Measurements from ENCODE around the gene ETFA. TPM values are rescaled to one million over a fixed set of nuclear protein-coding genes. Genes with fewer than 3 reads are reported as not detected.
"Not testable (repeated sequence)": the region's sequence is repeated elsewhere in the genome, so short reads cannot be mapped to it uniquely, and the experiment has no call there.

ETFA gene
- total RNA-seq, 2 donors from 2014 or later, result 164 to 173 TPM

DNA sequence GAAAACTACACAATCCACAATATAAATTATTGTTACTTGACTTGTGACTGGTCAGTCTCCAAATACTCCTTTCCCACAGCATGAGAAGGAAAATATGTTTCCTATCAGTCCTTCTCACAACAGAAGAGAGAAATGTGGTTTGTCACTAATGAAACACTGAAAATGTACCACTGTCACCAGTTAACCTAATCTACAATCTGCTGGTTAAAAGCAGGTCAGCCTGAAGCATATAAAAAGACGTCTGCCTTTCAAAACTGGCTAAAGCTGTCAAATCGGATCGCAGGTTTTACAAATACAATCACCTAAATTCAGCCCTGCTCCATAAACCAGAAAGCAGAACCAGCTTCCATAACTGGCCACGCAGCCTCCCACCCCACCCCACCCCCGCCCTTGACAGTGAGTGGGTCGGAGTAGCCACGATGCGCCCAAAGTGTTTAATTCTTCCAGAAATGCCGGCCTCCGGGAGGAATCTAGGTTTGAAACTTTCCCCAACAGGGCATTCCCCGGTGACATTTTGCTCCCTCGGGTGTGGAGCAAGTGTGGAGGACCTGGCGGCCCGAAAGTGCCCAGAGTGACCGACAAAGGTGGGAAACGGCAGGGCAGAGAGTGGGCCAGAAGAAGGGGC is 682 bp downstream of the ETFA start:
- DNase-seq (ENCODE audit: low spot score in 2 of 2) (no peak), ATAC-seq (peak; percentile 1 to 22)
- no peaks in the 10 kb centered on the region for H3K9me3 Mint-ChIP-seq
- H3K27ac Mint-ChIP-seq, result peak overlapping the region; percentile 65 to 89
- peaks cover 0 to 8% of the 10 kb centered on the region in 2 donors for H3K36me3 Mint-ChIP-seq

DNA sequence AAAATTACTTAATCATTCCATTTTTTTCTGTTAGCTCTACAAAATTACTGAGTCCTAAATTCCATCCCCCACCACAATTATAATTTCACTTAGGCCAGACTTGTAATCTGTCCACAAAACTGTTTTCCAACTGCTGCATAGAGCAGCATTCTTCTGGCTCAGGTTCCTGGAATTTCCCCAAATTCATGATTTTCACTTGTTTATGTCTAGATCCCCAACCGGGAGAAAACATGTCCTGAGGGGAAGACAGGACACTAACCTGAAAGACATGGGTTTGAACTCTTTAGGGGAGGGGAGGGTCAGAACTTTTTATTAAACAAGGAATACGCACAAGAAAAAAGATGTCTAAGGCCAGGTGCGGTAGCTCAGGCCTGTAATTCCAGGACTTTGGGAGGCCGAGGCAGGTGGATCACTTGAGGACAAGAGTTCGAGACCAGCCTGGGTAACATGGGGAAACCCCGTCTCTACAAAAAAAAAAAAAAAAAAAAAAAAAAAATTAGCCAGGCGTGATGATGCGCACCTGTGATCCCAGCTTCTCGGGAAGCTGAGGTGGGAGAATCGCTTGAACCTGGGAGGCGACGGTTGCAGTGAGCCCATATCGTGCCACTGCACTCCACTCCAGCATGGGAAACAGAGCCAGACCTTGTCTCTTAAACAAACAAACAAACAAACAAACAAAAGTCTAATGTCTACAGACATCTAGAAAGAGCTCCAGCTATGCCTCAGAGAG is 1.5 kb downstream of the ETFA start:
- Mint-ChIP-seq H3K36me3 (peaks cover 0 to 14% of the 10 kb centered on the region in 2 donors), H3K9me3 (no peaks in the 10 kb centered on the region), H3K27ac (peak overlapping the region; percentile 65 to 89)
- ATAC-seq (no peak), DNase-seq (ENCODE audit: low spot score in 2 of 2) (no peak)

DNA sequence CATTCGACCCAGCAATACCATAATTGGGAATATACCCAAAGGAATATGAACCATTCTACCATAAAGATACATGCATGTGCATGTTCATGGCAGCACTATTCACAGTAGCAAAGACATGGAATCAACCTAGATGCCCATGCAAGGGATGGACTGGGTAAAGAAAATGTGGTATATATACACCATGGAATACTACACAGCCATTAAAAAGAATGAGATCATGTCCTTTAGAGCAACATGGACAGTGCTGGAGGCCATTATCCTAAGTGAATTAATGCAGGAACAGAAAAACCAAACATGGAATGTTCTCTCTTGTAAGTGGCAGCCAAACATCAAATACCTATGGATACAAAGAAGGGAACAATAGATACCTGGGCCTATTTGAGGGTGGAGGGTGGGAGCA is 7.4 kb downstream of the ETFA start:
- H3K27ac Mint-ChIP-seq, result no peak overlapping the region
- no peak for DNase-seq (ENCODE audit: low spot score in 2 of 2)
- H3K36me3 Mint-ChIP-seq, result peaks cover 0 to 13% of the 10 kb centered on the region in 2 donors
- no peak for ATAC-seq
- no peaks in the 10 kb centered on the region for H3K9me3 Mint-ChIP-seq

DNA sequence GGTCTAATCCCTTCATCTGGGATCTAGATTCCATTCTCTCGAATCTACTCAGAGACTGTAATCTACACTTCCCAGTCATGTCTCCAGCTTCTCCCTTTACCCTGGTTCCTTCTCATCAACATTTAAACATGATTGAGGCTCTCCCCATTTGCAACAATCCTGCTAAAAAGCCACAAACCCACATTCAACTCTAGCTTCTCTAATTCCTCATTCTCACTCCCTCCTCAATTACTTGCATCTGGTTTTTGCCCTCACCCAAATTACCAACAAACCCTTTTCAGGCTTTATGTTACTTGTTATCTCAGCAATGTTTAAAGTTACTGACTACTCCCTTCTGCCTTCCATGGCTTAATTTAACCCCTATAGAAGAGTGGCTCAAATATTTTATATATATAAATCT is 11.5 kb downstream of the ETFA start:
- ATAC-seq (no peak), DNase-seq (ENCODE audit: low spot score in 2 of 2) (no peak)
- Mint-ChIP-seq H3K9me3 (no peaks in the 10 kb centered on the region), H3K27ac (no peak overlapping the region), H3K36me3 (peaks cover 0 to under 1% of the 10 kb centered on the region in 2 donors)

DNA sequence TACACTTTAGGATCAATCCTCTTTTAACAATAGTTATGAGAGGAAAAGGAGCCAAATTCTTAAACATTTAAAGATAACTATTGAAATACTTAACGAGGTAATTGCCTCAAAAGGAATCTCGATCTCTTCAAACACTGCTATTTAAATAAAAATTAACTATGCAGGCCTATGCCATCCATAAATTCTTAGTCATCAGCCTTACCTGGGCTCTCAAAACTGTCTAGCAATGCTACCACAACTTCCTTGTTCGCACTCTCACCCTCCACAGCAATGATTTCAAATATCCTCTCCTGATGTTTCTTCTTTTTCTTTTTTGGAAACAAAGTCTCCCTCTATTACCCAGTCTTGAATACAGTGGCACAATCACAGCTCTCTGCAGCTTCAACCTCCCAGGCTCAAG is 12.3 kb downstream of the ETFA start:
- Mint-ChIP-seq H3K9me3 (no peaks in the 10 kb centered on the region), H3K27ac (no peak overlapping the region), H3K36me3 (no peaks in the 10 kb centered on the region)
- ATAC-seq (no peak), DNase-seq (ENCODE audit: low spot score in 2 of 2) (no peak)

DNA sequence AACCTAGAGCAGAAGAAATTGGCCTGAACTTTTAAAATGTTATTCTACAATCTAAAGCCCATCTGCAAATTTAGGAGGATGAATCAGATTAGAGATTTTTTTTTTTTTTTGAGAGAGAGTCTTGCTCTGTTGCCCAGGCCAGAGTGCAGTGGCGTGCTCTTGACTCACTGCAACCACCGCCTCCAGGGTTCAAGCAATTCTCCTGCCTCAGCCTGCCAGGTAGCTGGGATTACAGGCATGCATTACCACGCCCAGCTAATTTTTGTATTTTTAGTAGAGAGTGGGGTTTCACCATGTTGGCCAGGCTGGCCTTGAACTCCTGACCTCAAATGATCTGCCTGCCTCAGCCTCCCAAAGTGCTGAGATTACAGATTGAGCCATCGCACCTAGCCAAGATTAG is 13.3 kb downstream of the ETFA start:
- not testable (repeated sequence) for ATAC-seq; DNase-seq (ENCODE audit: low spot score in 2 of 2); H3K27ac Mint-ChIP-seq; H3K9me3 Mint-ChIP-seq; H3K36me3 Mint-ChIP-seq

DNA sequence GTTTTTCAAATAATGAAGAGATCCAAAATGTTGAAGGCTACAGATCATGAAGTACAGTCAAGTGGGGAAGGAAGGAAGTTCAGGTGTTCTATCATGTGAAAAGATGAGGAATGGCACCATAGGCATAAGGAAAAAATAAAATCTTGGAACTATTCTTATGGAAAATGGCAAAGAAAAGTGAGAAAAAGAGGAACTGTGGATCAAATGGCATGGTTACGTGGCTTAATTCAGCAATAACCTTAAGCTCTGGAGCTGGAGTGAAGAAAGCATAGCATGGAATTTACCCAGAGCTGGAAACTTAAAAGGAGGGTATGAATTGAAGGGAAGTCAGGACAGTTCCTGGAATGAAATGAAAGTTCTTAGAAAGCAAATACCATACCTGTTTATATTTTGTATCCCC is 14.4 kb downstream of the ETFA start:
- no peak for ATAC-seq
- Mint-ChIP-seq H3K27ac (no peak overlapping the region), H3K9me3 (no peaks in the 10 kb centered on the region), H3K36me3 (peaks cover 4 to 5% of the 10 kb centered on the region in 2 donors)
- DNase-seq (ENCODE audit: low spot score in 2 of 2), result no peak

DNA sequence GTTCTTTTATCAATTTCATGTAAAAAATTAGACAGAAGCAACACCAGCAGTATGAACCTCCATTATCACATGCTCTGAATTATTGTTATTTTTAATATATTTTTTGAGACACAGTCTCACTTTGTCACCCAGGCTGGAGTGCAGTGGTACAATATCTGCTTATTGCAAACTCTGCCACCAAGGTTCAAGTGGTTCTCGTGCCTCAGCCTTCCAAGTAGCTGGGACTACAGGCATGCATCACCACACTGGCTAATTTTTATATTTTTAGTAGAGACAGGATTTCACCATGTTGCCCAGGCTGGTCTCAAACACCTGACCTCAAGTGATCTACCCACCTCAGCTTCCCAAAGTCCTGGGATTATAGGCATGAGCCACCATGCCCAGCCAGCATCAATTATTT is 16.8 kb downstream of the ETFA start:
- not testable (repeated sequence) for H3K9me3 Mint-ChIP-seq; ATAC-seq; DNase-seq (ENCODE audit: low spot score in 2 of 2); H3K27ac Mint-ChIP-seq
- H3K36me3 Mint-ChIP-seq, result peaks cover 7 to 15% of the 10 kb centered on the region in 2 donors

DNA sequence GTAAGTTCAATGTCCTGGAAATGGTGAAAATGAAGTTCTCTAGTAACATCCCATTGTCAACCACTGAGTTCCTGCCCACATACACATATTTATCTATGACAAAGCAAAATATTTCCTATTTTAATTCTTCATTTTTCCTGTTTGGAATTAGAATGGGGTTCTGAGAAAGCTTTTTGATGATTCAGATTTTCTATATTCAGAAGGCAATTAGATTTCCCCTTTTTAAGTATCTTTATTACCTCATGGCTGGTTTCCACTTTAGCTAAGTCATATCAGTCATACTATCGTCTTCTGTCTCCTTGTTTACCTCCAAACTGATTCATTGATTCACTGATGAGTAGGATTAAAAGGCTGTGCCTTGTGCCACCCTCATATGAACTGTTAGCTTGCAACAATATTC is 17.9 kb downstream of the ETFA start:
- peaks cover 7 to 15% of the 10 kb centered on the region in 2 donors for H3K36me3 Mint-ChIP-seq
- H3K27ac Mint-ChIP-seq, result peak overlapping the region; percentile 44 to 76
- no peaks in the 10 kb centered on the region for H3K9me3 Mint-ChIP-seq
- DNase-seq (ENCODE audit: low spot score in 2 of 2), result no peak
- peak; percentile 77 to 100 for ATAC-seq

DNA sequence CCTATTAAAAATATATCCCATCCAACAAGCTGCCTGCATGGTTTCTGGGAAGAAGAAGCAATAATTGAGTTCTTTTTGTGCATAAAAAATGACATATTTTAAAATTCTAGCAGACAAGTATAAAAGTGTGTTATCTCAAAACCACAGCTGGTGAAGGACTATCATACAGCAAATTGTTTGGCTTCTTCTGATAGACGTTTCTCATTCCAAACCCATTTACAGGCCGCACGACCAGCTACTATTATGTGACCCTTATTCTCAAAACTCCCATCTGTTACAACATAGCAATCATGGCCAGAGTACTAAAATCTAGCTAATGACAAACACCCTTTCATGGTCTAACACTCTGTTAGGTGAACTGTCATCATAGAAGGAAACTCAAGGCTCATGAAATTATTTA is 21.7 kb downstream of the ETFA start:
- no peak for DNase-seq (ENCODE audit: low spot score in 2 of 2)
- H3K36me3 Mint-ChIP-seq, result peaks cover 12 to 26% of the 10 kb centered on the region in 2 donors
- no peak overlapping the region for H3K27ac Mint-ChIP-seq
- no peaks in the 10 kb centered on the region for H3K9me3 Mint-ChIP-seq
- no peak for ATAC-seq

DNA sequence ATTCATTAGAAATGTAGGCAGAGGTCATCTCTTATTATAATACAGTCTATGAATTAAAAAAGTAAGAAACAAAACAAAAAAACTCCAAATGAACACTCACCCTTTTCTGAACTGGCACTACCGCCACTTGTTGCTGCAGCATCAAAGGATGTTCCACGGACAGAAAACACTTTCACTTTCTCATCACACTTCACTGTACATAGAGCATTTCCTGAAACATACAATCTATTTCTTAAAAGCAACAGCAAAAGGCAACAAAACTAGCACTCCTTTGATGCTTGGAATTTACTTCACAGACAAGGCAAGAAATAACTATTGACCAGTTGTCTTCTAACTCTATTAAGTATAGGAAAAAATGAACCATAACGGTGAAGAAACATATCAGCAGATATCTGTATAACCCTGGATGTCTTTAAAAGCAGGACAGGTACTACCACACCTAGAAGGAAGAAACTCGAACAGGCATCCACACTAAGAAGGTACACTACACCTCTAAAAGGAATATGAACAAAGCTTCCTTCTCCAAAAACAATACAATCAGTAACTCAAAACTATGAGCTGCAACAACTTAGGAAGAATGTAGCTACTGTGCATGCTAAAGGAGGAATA is 24.9 kb downstream of the ETFA start:
- Mint-ChIP-seq H3K36me3 (peaks cover 5 to 23% of the 10 kb centered on the region in 2 donors), H3K27ac (peak overlapping the region; percentile 13 to 85), H3K9me3 (no peaks in the 10 kb centered on the region)
- DNase-seq (ENCODE audit: low spot score in 2 of 2) (peak in 1 of 2 donors; percentile 10), ATAC-seq (peak; percentile 89 to 90)

DNA sequence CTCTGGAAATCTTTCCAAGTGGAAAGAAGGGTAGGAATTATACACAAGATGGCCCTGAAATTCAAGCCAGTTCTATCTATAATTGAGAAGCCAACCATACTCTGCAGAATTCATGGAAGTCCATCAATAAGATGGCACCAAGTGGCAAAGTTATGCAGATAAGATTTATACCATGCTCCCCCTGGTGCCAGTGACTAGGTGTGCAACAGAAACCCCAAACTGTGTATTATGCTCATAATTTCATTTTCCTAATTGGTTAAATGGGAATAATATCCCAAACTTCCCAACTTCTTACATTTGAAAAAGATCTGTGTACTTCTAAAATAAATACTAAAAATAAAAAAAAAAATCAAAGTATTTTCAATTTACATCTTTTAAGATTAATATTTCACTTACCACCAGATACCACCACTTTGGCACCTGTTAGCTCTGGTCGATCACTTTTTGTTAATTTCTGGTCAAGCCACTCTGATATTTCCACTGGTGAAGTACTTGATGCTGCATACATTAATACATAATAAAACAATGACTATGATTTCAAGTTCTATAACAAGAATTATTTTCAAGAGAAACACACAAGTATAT is 25.9 kb downstream of the ETFA start:
- H3K36me3 Mint-ChIP-seq, result peaks cover 8 to 21% of the 10 kb centered on the region in 2 donors
- no peak overlapping the region for H3K27ac Mint-ChIP-seq
- no peaks in the 10 kb centered on the region for H3K9me3 Mint-ChIP-seq
- no peak for DNase-seq (ENCODE audit: low spot score in 2 of 2)
- ATAC-seq, result no peak

DNA sequence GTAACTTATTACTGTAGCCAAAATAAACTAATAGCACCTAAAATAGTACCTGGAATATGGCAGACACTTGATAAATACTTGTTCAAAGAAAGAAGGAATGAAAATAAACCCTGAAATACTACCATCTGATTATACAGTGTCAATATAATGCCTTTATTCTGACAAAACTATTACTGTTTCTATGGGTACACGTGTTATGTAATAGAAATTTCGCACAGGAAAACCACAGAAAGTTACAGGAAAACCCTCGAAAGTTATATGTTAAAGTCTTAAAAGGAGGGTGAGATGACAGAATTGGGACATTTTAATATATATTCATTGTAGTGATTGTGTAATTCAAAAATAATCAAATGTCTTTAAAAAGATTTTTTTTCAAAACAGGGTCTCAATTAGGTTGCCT is 28.8 kb downstream of the ETFA start:
- peaks cover 28 to 35% of the 10 kb centered on the region in 2 donors for H3K36me3 Mint-ChIP-seq
- ATAC-seq (no peak), DNase-seq (ENCODE audit: low spot score in 2 of 2) (no peak)
- no peaks in the 10 kb centered on the region for H3K9me3 Mint-ChIP-seq
- no peak overlapping the region for H3K27ac Mint-ChIP-seq

DNA sequence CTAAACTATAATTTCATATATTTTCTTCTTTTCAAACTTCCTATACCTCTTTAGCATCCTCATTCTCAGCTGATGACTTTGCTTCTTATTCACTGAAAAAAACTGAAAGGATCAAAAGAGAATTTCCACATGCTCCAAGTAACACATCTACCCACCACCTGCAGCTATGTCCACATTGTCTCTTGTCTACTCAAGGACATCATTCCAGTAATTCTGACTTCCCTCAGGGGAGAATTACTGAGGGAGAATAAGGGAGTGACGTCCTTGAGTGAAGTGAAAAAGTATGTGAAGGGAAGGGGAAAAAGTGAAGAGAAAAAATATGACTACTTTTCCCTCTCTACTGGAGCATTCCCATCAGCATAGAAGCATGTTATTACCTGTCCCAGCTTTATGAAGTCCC is 32.6 kb downstream of the ETFA start:
- ATAC-seq (no peak), DNase-seq (ENCODE audit: low spot score in 2 of 2) (no peak)
- peaks cover 19 to 32% of the 10 kb centered on the region in 2 donors for H3K36me3 Mint-ChIP-seq
- no peak overlapping the region for H3K27ac Mint-ChIP-seq
- no peaks in the 10 kb centered on the region for H3K9me3 Mint-ChIP-seq

DNA sequence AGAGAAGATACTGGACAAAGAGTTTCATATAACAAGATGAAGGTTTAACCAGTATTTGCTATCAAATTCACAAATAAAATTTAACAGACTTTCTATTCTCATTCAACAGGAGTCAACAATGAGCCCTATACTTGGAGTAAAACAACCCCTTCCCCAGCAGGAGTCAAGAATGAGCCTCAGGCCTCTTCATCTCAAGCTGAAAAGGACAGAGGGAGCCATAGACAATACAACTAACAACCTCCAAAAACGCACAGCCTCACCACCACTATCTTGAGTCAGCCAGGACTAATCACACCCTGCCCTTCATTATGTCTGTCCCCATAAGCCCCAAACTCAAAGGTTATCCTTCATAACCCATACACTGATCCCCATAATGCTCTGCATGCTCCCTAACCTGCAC is 36.4 kb downstream of the ETFA start:
- ATAC-seq (no peak), DNase-seq (ENCODE audit: low spot score in 2 of 2) (no peak)
- H3K27ac Mint-ChIP-seq, result no peak overlapping the region
- H3K36me3 Mint-ChIP-seq, result peaks cover 18 to 29% of the 10 kb centered on the region in 2 donors
- H3K9me3 Mint-ChIP-seq, result peaks cover 0 to 2% of the 10 kb centered on the region in 2 donors

DNA sequence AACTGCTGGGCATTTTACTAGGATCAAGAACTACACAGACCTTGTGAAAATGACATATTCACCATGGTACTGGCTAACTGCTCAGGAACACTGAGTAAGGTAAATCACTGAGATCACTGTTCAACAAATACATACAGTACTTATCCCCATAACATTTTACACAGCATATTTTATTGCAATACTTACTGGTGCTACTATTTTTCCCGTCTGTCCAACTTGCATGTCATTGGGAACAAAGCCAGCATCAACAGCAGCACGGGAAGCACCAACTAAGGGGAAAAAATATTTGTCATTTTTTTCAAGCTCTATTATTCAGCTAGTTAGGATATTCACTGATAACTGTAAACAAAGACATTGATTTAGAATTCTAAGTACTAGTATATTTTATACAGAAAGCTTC is 37.0 kb downstream of the ETFA start:
- peaks cover 21 to 32% of the 10 kb centered on the region in 2 donors for H3K36me3 Mint-ChIP-seq
- ATAC-seq (no peak), DNase-seq (ENCODE audit: low spot score in 2 of 2) (no peak)
- H3K27ac Mint-ChIP-seq, result no peak overlapping the region
- H3K9me3 Mint-ChIP-seq, result peaks cover 4 to 8% of the 10 kb centered on the region in 2 donors

DNA sequence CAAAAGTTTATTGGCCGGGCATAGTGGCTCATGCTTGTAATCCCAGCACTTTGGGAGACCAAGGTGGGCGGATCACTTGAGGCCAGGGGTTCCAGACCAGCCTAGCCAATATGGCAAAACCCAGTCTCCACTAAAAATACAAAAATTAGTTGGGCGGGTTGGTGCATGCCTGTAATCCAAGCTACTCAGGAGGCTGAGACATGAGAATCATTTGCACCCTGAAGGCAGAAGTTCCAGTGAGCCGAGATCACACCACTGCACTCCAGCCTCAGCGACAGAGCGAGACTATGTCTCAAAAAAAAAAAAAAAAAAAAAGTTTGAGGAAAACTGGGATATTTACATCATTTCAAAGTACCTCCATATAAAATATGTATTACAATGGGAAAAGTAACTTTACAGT is 40.4 kb downstream of the ETFA start:
- no peak overlapping the region for H3K27ac Mint-ChIP-seq
- DNase-seq (ENCODE audit: low spot score in 2 of 2), result no peak
- ATAC-seq, result no peak
- H3K36me3 Mint-ChIP-seq, result peaks cover 32 to 48% of the 10 kb centered on the region in 2 donors
- peaks cover 9 to 11% of the 10 kb centered on the region in 2 donors for H3K9me3 Mint-ChIP-seq

Measured in activated naive CD4-positive, alpha-beta T cell treated with anti-CD3 and anti-CD28 coated beads, Interleukin-2, amount 50 U/mL, for 72 hours (primary cell).